ENCODE measurements around the gene LHFPL2. TPM values are rescaled to one million over a fixed set of nuclear protein-coding genes. Genes with fewer than 3 reads are reported as not detected.

LHFPL2 gene
- polyA plus RNA-seq, 3 donors = 3.7 to 11.6 (median 7.3) TPM

DNA sequence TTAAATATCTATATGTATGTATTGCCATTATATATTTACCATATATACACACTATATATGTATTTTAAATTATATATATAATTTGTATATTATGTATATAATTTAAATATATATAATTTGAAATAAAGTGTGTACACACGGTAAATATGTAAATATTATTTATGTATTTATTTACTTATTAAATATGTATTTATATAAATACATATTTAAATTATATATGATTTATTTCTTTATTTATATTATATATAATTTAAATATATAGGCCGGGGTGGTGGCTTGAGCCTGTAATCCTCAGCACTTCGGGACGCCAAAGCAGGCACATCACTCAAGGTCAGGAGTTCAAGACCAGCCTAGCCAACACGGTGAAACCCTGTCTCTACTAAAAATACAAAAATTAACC, 31.3 kb upstream of the LHFPL2 start:
- no peaks in the 10 kb centered on the region for H3K4me1 Mint-ChIP-seq

DNA sequence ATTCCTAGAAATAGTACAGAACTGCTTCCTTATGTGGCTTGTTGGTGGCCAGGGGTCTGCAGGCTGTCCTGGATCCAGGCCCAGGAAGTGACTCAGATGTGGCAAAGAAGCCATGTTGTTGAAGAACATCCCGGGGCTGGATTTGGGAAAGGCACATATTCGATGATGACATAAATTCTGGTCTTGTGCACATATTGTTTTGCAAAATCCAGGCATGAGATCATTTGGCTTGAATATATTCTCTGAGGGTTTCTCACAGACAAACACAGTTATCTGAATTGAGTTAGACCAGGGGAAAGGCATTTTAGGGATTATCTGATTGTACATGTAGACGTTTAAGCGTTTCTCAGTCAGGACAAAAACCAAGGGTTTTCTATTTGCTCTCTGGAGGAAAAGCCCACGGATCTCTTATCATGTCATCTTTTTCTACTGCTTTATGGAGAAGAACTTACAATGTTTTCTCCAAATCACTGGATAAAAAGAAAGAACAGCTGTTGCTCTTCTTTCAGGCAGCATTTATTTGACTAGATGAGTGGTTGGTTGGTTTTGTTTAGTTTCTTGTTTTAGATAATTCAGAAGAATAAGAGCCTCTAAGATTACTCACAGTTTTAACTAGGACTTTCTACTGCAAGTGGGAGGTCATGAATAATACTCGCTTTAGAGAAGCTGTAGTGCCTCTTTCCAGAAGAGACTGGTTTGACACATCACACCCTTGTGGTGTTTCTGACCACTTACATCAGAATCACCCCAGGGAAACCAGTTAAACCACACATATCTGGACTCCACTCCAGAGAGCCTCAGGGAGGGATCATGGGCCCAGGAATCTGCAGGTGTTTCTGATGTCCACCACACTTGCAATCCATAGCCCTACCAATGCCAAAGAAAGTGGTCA, 29.5 kb upstream of the LHFPL2 start:
- no peak overlapping the region for H3K4me2 ChIP-seq (replicated peaks; ENCODE audit: extremely low read depth, low read length, poor library complexity, severe bottlenecking)
- H3K27ac Mint-ChIP-seq = no peak overlapping the region
- no peak for DNase-seq
- no peaks in the 10 kb centered on the region for H3K27me3 ChIP-seq (ENCODE audit: control insufficient read depth in 2 of 2, insufficient read depth in 2 of 2, low read length in 2 of 2)
- no peak overlapping the region for H2AFZ ChIP-seq (ENCODE audit: insufficient read depth, low read depth, low read length, poor library complexity, severe bottlenecking)
- no peak overlapping the region for H3K4me3 Mint-ChIP-seq
- H4K20me1 ChIP-seq (ENCODE audit: insufficient read depth, low read length) = no peaks in the 10 kb centered on the region
- TF ChIP-seq, protein P1, sequence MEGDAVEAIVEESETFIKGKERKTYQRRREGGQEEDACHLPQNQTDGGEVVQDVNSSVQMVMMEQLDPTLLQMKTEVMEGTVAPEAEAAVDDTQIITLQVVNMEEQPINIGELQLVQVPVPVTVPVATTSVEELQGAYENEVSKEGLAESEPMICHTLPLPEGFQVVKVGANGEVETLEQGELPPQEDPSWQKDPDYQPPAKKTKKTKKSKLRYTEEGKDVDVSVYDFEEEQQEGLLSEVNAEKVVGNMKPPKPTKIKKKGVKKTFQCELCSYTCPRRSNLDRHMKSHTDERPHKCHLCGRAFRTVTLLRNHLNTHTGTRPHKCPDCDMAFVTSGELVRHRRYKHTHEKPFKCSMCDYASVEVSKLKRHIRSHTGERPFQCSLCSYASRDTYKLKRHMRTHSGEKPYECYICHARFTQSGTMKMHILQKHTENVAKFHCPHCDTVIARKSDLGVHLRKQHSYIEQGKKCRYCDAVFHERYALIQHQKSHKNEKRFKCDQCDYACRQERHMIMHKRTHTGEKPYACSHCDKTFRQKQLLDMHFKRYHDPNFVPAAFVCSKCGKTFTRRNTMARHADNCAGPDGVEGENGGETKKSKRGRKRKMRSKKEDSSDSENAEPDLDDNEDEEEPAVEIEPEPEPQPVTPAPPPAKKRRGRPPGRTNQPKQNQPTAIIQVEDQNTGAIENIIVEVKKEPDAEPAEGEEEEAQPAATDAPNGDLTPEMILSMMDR (IDR thresholded peaks at IDR 0.05) = no peak
- 100% methylated on average over 1 of the region's 6 CpGs for WGBS (ENCODE audit: insufficient coverage)
- no peaks in the 10 kb centered on the region for H3K4me1 ChIP-seq (ENCODE audit: control insufficient read depth in 1 of 2, insufficient read depth in 2 of 2, low read length in 2 of 2)
- no peak overlapping the region for H3K9ac ChIP-seq (ENCODE audit: insufficient read depth, low read length, poor library complexity, severe bottlenecking)
- H3K36me3 ChIP-seq (replicated peaks in 1 of 2; ENCODE audit: control insufficient read depth in 1 of 2, insufficient read depth in 2 of 2, low read length in 2 of 2) = no peaks in the 10 kb centered on the region
- peaks cover 2 to 3% (median 3%) of the 10 kb centered on the region in 3 donors for H3K27me3 Mint-ChIP-seq (ENCODE audit: low read depth in 3 of 3)
- no peaks in the 10 kb centered on the region for H3K4me1 Mint-ChIP-seq
- H3K36me3 Mint-ChIP-seq = no peaks in the 10 kb centered on the region
- H3K79me2 ChIP-seq (ENCODE audit: insufficient read depth, low read length) = no peaks in the 10 kb centered on the region
- intact Hi-C loops (cut with micrococcal nuclease) = no loop called here
- peaks cover 0 to 11% (median 1%) of the 10 kb centered on the region in 7 donors for H3K9me3 Mint-ChIP-seq
- H3K4me3 ChIP-seq (replicated peaks in 1 of 3; ENCODE audit: low read depth in 2 of 3, low read length in 3 of 3) = no peak overlapping the region
- no peaks in the 10 kb centered on the region for H3K9me3 ChIP-seq (replicated peaks in 1 of 2; ENCODE audit: control insufficient read depth in 1 of 2, insufficient read depth in 1 of 2, low read length in 2 of 2)
- H3K27ac ChIP-seq (ENCODE audit: low read depth in 1 of 2, low read length in 2 of 2) = no peak overlapping the region

More for the DNA sequence above, 31.3 kb upstream of the LHFPL2 start:
- intact Hi-C loops (cut with micrococcal nuclease) = no loop called here
- H3K27ac ChIP-seq (ENCODE audit: low read depth in 1 of 2, low read length in 2 of 2) = no peak overlapping the region
- no peaks in the 10 kb centered on the region for H3K9me3 ChIP-seq (replicated peaks in 1 of 2; ENCODE audit: control insufficient read depth in 1 of 2, insufficient read depth in 1 of 2, low read length in 2 of 2)
- Mint-ChIP-seq H3K27ac (no peak overlapping the region), H3K9me3 (peaks cover 1 to 10% (median 4%) of the 10 kb centered on the region in 7 donors), H3K36me3 (no peaks in the 10 kb centered on the region), H3K27me3 (ENCODE audit: low read depth in 3 of 3) (peaks cover 0 to 4% (median under 1%) of the 10 kb centered on the region in 3 donors), H3K4me3 (no peak overlapping the region)
- no CpG with 5 or more reads among the region's 5 CpGs for WGBS (ENCODE audit: insufficient coverage)
- TF ChIP-seq, protein P1 (IDR thresholded peaks at IDR 0.05) = no peak
- H3K36me3 ChIP-seq (replicated peaks in 1 of 2; ENCODE audit: control insufficient read depth in 1 of 2, insufficient read depth in 2 of 2, low read length in 2 of 2) = no peaks in the 10 kb centered on the region
- H3K27me3 ChIP-seq (ENCODE audit: control insufficient read depth in 2 of 2, insufficient read depth in 2 of 2, low read length in 2 of 2) = no peaks in the 10 kb centered on the region
- DNase-seq = no peak
- no peak overlapping the region for H2AFZ ChIP-seq (ENCODE audit: insufficient read depth, low read depth, low read length, poor library complexity, severe bottlenecking)
- H3K9ac ChIP-seq (ENCODE audit: insufficient read depth, low read length, poor library complexity, severe bottlenecking) = no peak overlapping the region
- H3K4me3 ChIP-seq (replicated peaks in 1 of 3; ENCODE audit: low read depth in 2 of 3, low read length in 3 of 3) = no peak overlapping the region
- H4K20me1 ChIP-seq (ENCODE audit: insufficient read depth, low read length) = no peaks in the 10 kb centered on the region
- H3K4me2 ChIP-seq (replicated peaks; ENCODE audit: extremely low read depth, low read length, poor library complexity, severe bottlenecking) = no peak overlapping the region
- H3K79me2 ChIP-seq (ENCODE audit: insufficient read depth, low read length) = no peaks in the 10 kb centered on the region
- H3K4me1 ChIP-seq (ENCODE audit: control insufficient read depth in 1 of 2, insufficient read depth in 2 of 2, low read length in 2 of 2) = no peaks in the 10 kb centered on the region

All from CD14-positive monocyte (primary cell).